Measurements from ENCODE around the gene UNC45B. TPM values are rescaled to one million over a fixed set of nuclear protein-coding genes. Genes with fewer than 3 reads are reported as not detected.

The UNC45B gene
- total RNA-seq, 1 donor from 2014 or later: 0.56 TPM

DNA sequence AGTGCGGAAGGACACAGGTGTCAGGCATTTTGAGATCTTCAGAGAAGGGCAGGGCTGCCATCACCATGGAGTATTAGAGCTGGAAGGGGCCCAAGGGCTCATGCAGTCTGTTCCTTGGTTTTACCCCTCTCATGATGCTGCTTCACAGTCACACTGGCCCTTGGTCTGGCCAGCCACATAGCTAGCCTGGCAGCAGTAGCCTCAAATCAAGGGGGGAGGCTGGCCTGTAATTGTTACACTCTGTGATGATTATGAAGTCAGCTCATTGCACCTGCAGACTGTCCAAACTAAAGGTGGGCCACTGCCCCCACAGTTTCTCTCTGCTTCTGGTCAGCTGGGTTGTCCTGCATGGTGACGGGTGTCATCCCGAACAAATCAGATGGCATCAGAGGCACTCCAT, 26.3 kb upstream of the UNC45B start, which contains the start of gene FNDC8:
Gene FNDC8 (plus strand): TSS at position 301 of the 400 bp plus-strand sequence. CDS start 79 bp downstream, at position 380.
- Mint-ChIP-seq H3K9me3 (no peaks in the 10 kb centered on the region), H3K4me3 (peak within 1 kb of the TSS; percentile 60), H3K36me3 (no peaks in the 10 kb centered on the region), H3K27ac (no peak within 1 kb of the TSS), H3K4me1 (ENCODE audit: unreplicated experiment) (peaks cover 17% of the 10 kb centered on the region), H3K27me3 (peaks cover 16% of the 10 kb centered on the region)
- no peak for TF ChIP-seq CTCF (conservative IDR thresholded peaks at IDR 0.05)
- DNase-seq (ENCODE audit: extremely low spot score, unreplicated experiment): no peak

GRCh38 chr17:35127751-35128514, 19.7 kb upstream of the UNC45B start:
- Mint-ChIP-seq H3K27me3 (no peaks in the 10 kb centered on the region), H3K36me3 (no peaks in the 10 kb centered on the region), H3K4me1 (ENCODE audit: unreplicated experiment) (no peaks in the 10 kb centered on the region), H3K4me3 (no peak overlapping the region), H3K9me3 (no peaks in the 10 kb centered on the region), H3K27ac (no peak overlapping the region)
- DNase-seq (ENCODE audit: extremely low spot score, unreplicated experiment): no peak
- no peak for TF ChIP-seq CTCF (conservative IDR thresholded peaks at IDR 0.05)

- Mint-ChIP-seq H3K27me3 (no peaks in the 10 kb centered on the region), H3K4me3 (no peak overlapping the region), H3K9me3 (no peaks in the 10 kb centered on the region), H3K27ac (no peak overlapping the region), H3K4me1 (ENCODE audit: unreplicated experiment) (no peaks in the 10 kb centered on the region), H3K36me3 (peaks cover 8% of the 10 kb centered on the region)
- no peak for DNase-seq (ENCODE audit: extremely low spot score, unreplicated experiment)
- no peak for TF ChIP-seq CTCF (conservative IDR thresholded peaks at IDR 0.05)
These were observed 18.3 kb upstream of the UNC45B start for GRCh38 chr17:35129154-35129972.

DNA sequence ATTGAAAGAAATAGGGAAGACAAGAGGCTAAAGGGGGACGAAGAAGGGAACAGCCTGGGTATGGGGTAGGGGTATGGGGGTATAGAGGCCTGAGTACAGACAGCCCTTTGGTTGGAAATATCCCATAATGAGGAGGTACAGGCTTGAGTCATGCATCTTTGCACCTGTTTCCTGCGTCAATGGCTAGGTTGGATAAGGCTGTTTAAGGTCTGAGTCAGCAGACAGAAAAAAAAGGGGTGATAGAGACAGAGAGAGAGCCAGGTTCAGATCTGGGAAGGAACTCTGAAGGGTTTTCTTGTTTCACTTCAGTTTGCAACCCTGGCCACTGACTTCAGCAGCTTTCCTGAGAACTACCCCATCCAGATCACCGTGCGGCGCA, 17.7 kb upstream of the UNC45B start:
- no peaks in the 10 kb centered on the region for H3K27me3 Mint-ChIP-seq

GRCh38 chr17:35130392-35130791, 17.2 kb upstream of the UNC45B start:
- Mint-ChIP-seq H3K27ac (no peak overlapping the region), H3K9me3 (no peaks in the 10 kb centered on the region), H3K4me3 (no peak overlapping the region), H3K4me1 (ENCODE audit: unreplicated experiment) (no peaks in the 10 kb centered on the region), H3K27me3 (no peaks in the 10 kb centered on the region), H3K36me3 (peaks cover 8% of the 10 kb centered on the region)
- no peak for DNase-seq (ENCODE audit: extremely low spot score, unreplicated experiment)
- TF ChIP-seq CTCF (conservative IDR thresholded peaks at IDR 0.05): no peak

More for the DNA sequence above, 17.7 kb upstream of the UNC45B start:
- DNase-seq (ENCODE audit: extremely low spot score, unreplicated experiment): no peak
- no peaks in the 10 kb centered on the region for H3K9me3 Mint-ChIP-seq
- no peak overlapping the region for H3K27ac Mint-ChIP-seq
- TF ChIP-seq CTCF (conservative IDR thresholded peaks at IDR 0.05): no peak
- H3K4me3 Mint-ChIP-seq: no peak overlapping the region
- H3K4me1 Mint-ChIP-seq (ENCODE audit: unreplicated experiment): no peaks in the 10 kb centered on the region
- peaks cover 8% of the 10 kb centered on the region for H3K36me3 Mint-ChIP-seq
